ENCODE results near the gene PSMA3.

DNA sequence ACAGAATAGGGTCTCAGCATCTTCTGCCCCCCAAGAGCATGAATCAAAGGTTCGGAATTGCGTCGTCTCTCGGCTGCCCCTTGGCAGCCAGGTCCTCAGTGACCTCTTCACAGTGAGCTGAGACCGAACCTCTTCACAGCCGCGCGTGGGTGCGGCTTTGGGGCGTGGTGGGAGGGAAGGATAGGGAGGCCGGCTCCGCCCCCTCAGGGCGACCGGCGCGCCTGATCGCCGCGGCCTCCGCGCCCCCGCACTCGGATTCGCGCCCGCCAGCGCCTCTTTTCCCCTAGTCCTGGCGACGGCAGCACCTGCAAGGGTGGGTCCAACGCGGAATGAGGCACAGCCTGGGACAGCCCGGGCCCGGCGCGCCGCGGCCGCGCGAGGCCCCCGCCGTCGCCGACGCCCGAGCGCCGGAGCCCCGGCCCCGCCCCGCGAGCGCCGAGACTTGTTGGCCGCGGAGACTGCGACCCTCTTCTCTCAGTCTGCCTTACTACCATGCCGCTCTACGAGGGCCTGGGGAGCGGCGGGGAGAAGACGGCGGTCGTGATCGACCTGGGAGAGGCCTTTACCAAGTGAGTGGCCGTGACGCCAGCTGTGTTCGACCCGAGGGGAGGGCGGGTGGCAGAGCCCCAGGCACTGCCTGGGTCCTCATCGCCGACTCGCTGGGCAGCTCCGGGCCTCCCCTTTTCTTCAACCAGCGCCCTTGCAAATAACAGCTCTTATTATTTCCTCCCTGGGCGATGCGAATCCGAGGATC, 44.7 kb upstream of the PSMA3 start, which contains the start of gene ACTR10:
- TF ChIP-seq CTCF (IDR thresholded peaks at IDR 0.05) (no peak), POLR2A (IDR thresholded peaks at IDR 0.05) (peak; percentile 32), EP300 (IDR thresholded peaks at IDR 0.05) (no peak)
